ENCODE results near the gene CDCA8. TPM values are rescaled to one million over a fixed set of nuclear protein-coding genes. Genes with fewer than 3 reads are reported as not detected.
"Not testable (repeated sequence)": the region's sequence is repeated elsewhere in the genome, so short reads cannot be mapped to it uniquely, and the experiment has no call there.

The CDCA8 gene
- total and polyA plus RNA-seq, 9 of the 15 experiments (the other 6 are each of a cell fraction or from before 2014, with no cell fraction given), result 26.4 to 148 (median 81.8) TPM

GRCh38 chr1:37734629-37735591 is 42.6 kb downstream of the CDCA8 start (continued):
- TF ChIP-seq ZHX1 (conservative IDR thresholded peaks at IDR 0.05; ENCODE audit: low read length) (no peak), GTF2E2 (tag; IDR thresholded peaks at IDR 0.05) (no peak), CHAMP1 (IDR thresholded peaks at IDR 0.05) (no peak), THRB (CRISPR knock-in tag; conservative IDR thresholded peaks at IDR 0.05) (no peak), ID3 (CRISPR knock-in tag; IDR thresholded peaks at IDR 0.05) (no peak), ID3 (tag; IDR thresholded peaks at IDR 0.05) (no peak)

- H3K9me1 ChIP-seq (ENCODE audit: control insufficient read depth, insufficient read depth, low read length); CTCF ChIA-PET (ENCODE audit: low intra/inter-chr PET ratio); FAIRE-seq; H2AFZ ChIP-seq (ENCODE audit: low read depth, low read length); H4K20me1 ChIP-seq (replicated peaks; ENCODE audit: control insufficient read depth, insufficient read depth, low read length); POLR2A ChIA-PET; H3K4me3 ChIP-seq; intact Hi-C loops (cut with micrococcal nuclease); H3K36me3 ChIP-seq (ENCODE audit: control insufficient read depth, insufficient read depth, low read length); H3K79me2 ChIP-seq (ENCODE audit: control insufficient read depth, insufficient read depth, low read length); DNase-seq (ENCODE audit: extremely low read depth in 1 of 4, low spot score in 3 of 4); BruUV-seq (replicated peaks); in situ Hi-C loops (cut with MboI); H3K9me3 ChIP-seq (replicated peaks; ENCODE audit: control insufficient read depth, insufficient read depth, low read depth, low read length); H3K4me2 ChIP-seq (ENCODE audit: insufficient read depth, low read length); H3K9ac ChIP-seq (ENCODE audit: insufficient read depth in 1 of 2, low read depth in 2 of 2, low read length in 2 of 2); ATAC-seq; H3K4me1 ChIP-seq (replicated peaks in 1 of 2; ENCODE audit: control insufficient read depth in 2 of 2, insufficient read depth in 2 of 2, low read length in 2 of 2); H3K27ac ChIP-seq (ENCODE audit: extremely low read depth, low read depth, low read length): not testable (repeated sequence)
- 21% methylated on average over 6 of the region's 7 CpGs for WGBS (ENCODE audit: insufficient coverage, low coverage, missing lambda C conversion rate)
- H3K27me3 ChIP-seq (ENCODE audit: control insufficient read depth in 2 of 2, insufficient read depth in 2 of 2, low read length in 2 of 2), result peaks cover 18 to 40% of the 10 kb centered on the region in 2 experiments; a peak in 4 of 5 replicates
Measured at GRCh38 chr1:37737975-37738374, 45.7 kb downstream of the CDCA8 start.

Measured in K562 (cell line).